B cell (primary cell): Measurements from ENCODE around the gene PCDHGA3. TPM values are rescaled to one million over a fixed set of nuclear protein-coding genes. Genes with fewer than 3 reads are reported as not detected.
A peak's percentile ranks its signal among the peaks of the same experiment; 100 is the strongest.

ENCODE experiments used
- ATAC-seq: fragments of 200-7000 bp; cut with Tn5 transposase; one replicate; pipeline ENCODE4 v1.10.0; 2021; ENCODE audit warnings: low read depth, mild to moderate bottlenecking, moderate number of reproducible peaks, moderate library complexity
- CTCF ChIA-PET: fragments of 350-600 bp; sonication (Branson Sonifier 250); formaldehyde crosslinking; loops from one replicate; lab custom pipeline; 2021; ENCODE audit warnings: antibody characterized with exemption, inconsistent platforms; lab: Charles Lee
- POLR2A ChIA-PET: fragments of 350-600 bp; sonication (Branson Sonifier 250); formaldehyde crosslinking; loops from one replicate; lab custom pipeline; 2021; ENCODE audit warnings: antibody characterized with exemption; lab: Charles Lee
- DNase-seq: peaks from one replicate; pipeline ENCODE4 v3.0.0; 2013
- H2AFZ ChIP-seq: 2 replicates; pipeline ENCODE4 v1.6.1; 2012; ENCODE audit warnings: mild to moderate bottlenecking, low read depth, low read length; ENCODE audit not compliant: insufficient read depth, poor library complexity, severe bottlenecking
- H3K27ac ChIP-seq, 2 donors: 1 replicate in 1 of 2; 2 replicates in 1 of 2; pipeline ENCODE4 v1.5.1; 2012 to 2013; ENCODE audit warnings: low read length in 2 of 2, mild to moderate bottlenecking in 2 of 2, moderate library complexity in 1 of 2
- H3K27me3 ChIP-seq, 4 experiments: fragments of 200-600 bp in 1 of 4; sonication (generic) in 1 of 4; replicated peaks in 1 of 4; 1 replicate in 2 of 4; 2 replicates in 2 of 4; pipeline versions ENCODE4 v1.6.1 to v1.7.0; 2013 to 2016; ENCODE audit warnings: low read length in 3 of 4, mild to moderate bottlenecking in 2 of 4, mixed read lengths in 1 of 4, moderate library complexity in 1 of 4; ENCODE audit not compliant: insufficient read depth in 4 of 4, control insufficient read depth in 3 of 4; ENCODE audit errors: control extremely low read depth in 1 of 4
- H3K36me3 ChIP-seq, 2 experiments: replicated peaks in 1 of 2; 1 replicate in 1 of 2; 2 replicates in 1 of 2; pipeline versions ENCODE4 v1.6.1 to v1.7.1; 2013; ENCODE audit warnings: low read length in 1 of 2; ENCODE audit not compliant: insufficient read depth in 2 of 2, control insufficient read depth in 1 of 2; ENCODE audit errors: control extremely low read depth in 1 of 2, extremely low read depth in 1 of 2
- H3K4me1 ChIP-seq, 2 donors: fragments of 200-600 bp in 1 of 2; sonication (generic) in 1 of 2; 1 replicate in 1 of 2; 2 replicates in 1 of 2; pipeline versions ENCODE4 v1.5.1 to v1.6.1; 2013 to 2017; ENCODE audit warnings: low read length in 2 of 2; ENCODE audit not compliant: control insufficient read depth in 2 of 2, insufficient read depth in 2 of 2
- H3K4me2 ChIP-seq: replicated peaks from 2 replicates; pipeline ENCODE3; 2012; ENCODE audit warnings: mild to moderate bottlenecking, low read depth, low read length; ENCODE audit not compliant: poor library complexity, severe bottlenecking
- H3K4me3 ChIP-seq, 5 experiments: fragments of 200-600 bp in 1 of 5; sonication (generic) in 1 of 5; 1 replicate in 3 of 5; 2 replicates in 2 of 5; pipeline versions ENCODE4 v1.5.1 to v1.7.0; 2011 to 2016; ENCODE audit warnings: low read length in 4 of 5, mild to moderate bottlenecking in 4 of 5, low read depth in 2 of 5, control low read depth in 1 of 5, moderate library complexity in 1 of 5; ENCODE audit not compliant: insufficient read depth in 1 of 5; ENCODE audit errors: control extremely low read depth in 1 of 5, extremely low read depth in 1 of 5
- H3K79me2 ChIP-seq: fragments of 200-600 bp; sonication (generic); one replicate; pipeline ENCODE4 v1.6.0; 2016; ENCODE audit warnings: low read length; ENCODE audit not compliant: control insufficient read depth, insufficient read depth
- H3K9ac ChIP-seq: fragments of 200-600 bp; sonication (generic); 2 replicates; pipeline ENCODE4 v1.6.1; 2017; ENCODE audit warnings: mild to moderate bottlenecking, low read length, moderate library complexity
- H3K9me3 ChIP-seq, 3 donors: one replicate each; pipeline versions ENCODE4 v1.6.1 to v1.7.1; 2013; ENCODE audit warnings: low read length in 2 of 3; ENCODE audit not compliant: control insufficient read depth in 2 of 3, insufficient read depth in 1 of 3; ENCODE audit errors: control extremely low read depth in 1 of 3
- H4K20me1 ChIP-seq: 2 replicates; pipeline ENCODE4 v1.6.0; 2012; ENCODE audit warnings: mild to moderate bottlenecking, low read length; ENCODE audit not compliant: insufficient read depth, control insufficient read depth, poor library complexity, severe bottlenecking
- H3K27ac Mint-ChIP-seq: one replicate; pipeline ENCODE4 v1.8.0; 2021; ENCODE audit warnings: mixed read lengths
- H3K27me3 Mint-ChIP-seq: one replicate; pipeline ENCODE4 v1.8.0; 2021; ENCODE audit warnings: mixed read lengths
- H3K4me1 Mint-ChIP-seq: one replicate; pipeline ENCODE4 v1.8.0; 2021; ENCODE audit warnings: mixed read lengths
- H3K4me3 Mint-ChIP-seq: one replicate; pipeline ENCODE4 v1.8.0; 2021; ENCODE audit warnings: mixed read lengths
- H3K9me3 Mint-ChIP-seq: one replicate; pipeline ENCODE4 v1.8.0; 2022; ENCODE audit warnings: mixed read lengths; ENCODE audit not compliant: insufficient read depth
- CTCF ChIP-seq: fragments of 200-600 bp; IDR thresholded peaks from one replicate; pipeline ENCODE4 v1.8.0; 2022; ENCODE audit warnings: antibody characterized with exemption, mild to moderate bottlenecking
- EZH2 ChIP-seq: IDR thresholded peaks from 2 replicates; pipeline ENCODE4 v1.6.1; 2012; ENCODE audit warnings: borderline replicate concordance, low read depth, mild to moderate bottlenecking, moderate library complexity, low read length; ENCODE audit not compliant: insufficient read depth, poor library complexity, severe bottlenecking
- WGBS: methylation state at CpG from one replicate; pipeline ENCODE4 v1.1.5; 2013; ENCODE audit warnings: missing lambda C conversion rate; ENCODE audit not compliant: insufficient coverage; 5-methylcytosine and 5-hydroxymethylcytosine counted together
- intact Hi-C: fragments of 100-400 bp; cut with micrococcal nuclease; formaldehyde crosslinking; loops from one replicate; pipeline ENCODE4 v1.10.0; 2022
- polyA plus RNA-seq: library from polyadenylated mRNA; depleted of rRNA; stranded (reverse); fragments of >200 nt; gene quantifications from 2 replicates; pipeline ENCODE4 v1.2.3, GENCODE V29; 2012
- total RNA-seq, 2 donors: library from RNA; stranded (reverse); fragments of 120-200 nt in 1 of 2; gene quantifications; 1 replicate in 1 of 2; 2 replicates in 1 of 2; pipeline versions ENCODE4 v1.2.3 to v1.2.4, GENCODE V29; 2013 to 2022

PCDHGA3 gene
- total and polyA plus RNA-seq, 2 donors (not counting 1 experiment from before 2014, with no cell fraction given) = 0.10 to 0.32 TPM

- intact Hi-C loops = no loop called here
- Histone ChIP-seq H3K27ac (no peak within 1 kb of the TSS), H4K20me1 (no peaks in the 10 kb centered on the region), H3K4me3 (peak within 1 kb of the TSS in 1 of 5 experiments; percentile 10), H2AFZ (peak within 1 kb of the TSS; percentile 38), H3K36me3 (no peaks in the 10 kb centered on the region), H3K79me2 (no peaks in the 10 kb centered on the region), H3K4me2 (peak within 1 kb of the TSS; percentile 14), H3K4me1 (peaks cover 0 to 5% of the 10 kb centered on the region in 2 donors), H3K9ac (no peak within 1 kb of the TSS), H3K27me3 (peaks cover 0 to 66% (median 33%) of the 10 kb centered on the region in 4 experiments), H3K9me3 (peaks cover 0 to 65% (median 49%) of the 10 kb centered on the region in 3 donors)
- WGBS = 40% methylated on average over 25 of the region's 27 CpGs
- ATAC-seq = no peak
- Mint-ChIP-seq H3K27me3 (peaks cover 52% of the 10 kb centered on the region), H3K4me3 (peak within 1 kb of the TSS; percentile 65), H3K27ac (no peak within 1 kb of the TSS), H3K4me1 (peaks cover 8% of the 10 kb centered on the region), H3K9me3 (peaks cover 12% of the 10 kb centered on the region)
- ChIA-PET CTCF (interaction anchor here (0.6 to 2.0 kb wide), 4 partner anchors 34 to 641 kb away, joined by 3 to 5 read pairs (median 4); partner anchors contain the start of gene PCDHGB6), POLR2A (no interaction called here)
- TF ChIP-seq EZH2 (no peak), CTCF (peak; percentile 41)
- no peak for DNase-seq
These were observed 30.2 kb downstream of the PCDHGA3 start, which contains the start of gene PCDHGA6 for GRCh38 chr5:141373673-141374317. TSS of gene PCDHGA6 (plus strand) at chr5:141373891. CDS start at chr5:141374084, 193 bp downstream.

GRCh38 chr5:141374627-141375026 is 31.0 kb downstream of the PCDHGA3 start:
- DNase-seq (no peak), ATAC-seq (no peak)
- Mint-ChIP-seq H3K27me3 (peaks cover 47% of the 10 kb centered on the region), H3K4me1 (peaks cover 8% of the 10 kb centered on the region), H3K9me3 (peaks cover 12% of the 10 kb centered on the region), H3K4me3 (no peak overlapping the region), H3K27ac (no peak overlapping the region)
- Histone ChIP-seq H3K79me2 (no peaks in the 10 kb centered on the region), H3K9ac (no peak overlapping the region), H2AFZ (no peak overlapping the region), H4K20me1 (no peaks in the 10 kb centered on the region), H3K27me3 (peaks cover 0 to 63% (median 33%) of the 10 kb centered on the region in 4 experiments), H3K4me1 (peaks cover 0 to 5% of the 10 kb centered on the region in 2 donors), H3K4me3 (no peak overlapping the region), H3K4me2 (no peak overlapping the region), H3K27ac (no peak overlapping the region), H3K9me3 (peaks cover 0 to 65% (median 49%) of the 10 kb centered on the region in 3 donors), H3K36me3 (no peaks in the 10 kb centered on the region)
- intact Hi-C loops = no loop called here
- TF ChIP-seq CTCF = no peak
- TF ChIP-seq EZH2 = no peak
- POLR2A ChIA-PET = no interaction called here
- CTCF ChIA-PET = interaction anchor here (0.6 to 2.0 kb wide), 4 partner anchors 33 to 640 kb away, joined by 3 to 5 read pairs (median 4); partner anchors contain the start of gene PCDHGB6
- WGBS = 69% methylated on average over 14 of the region's 14 CpGs
